GM21390 (cell line): Measurements from ENCODE around the gene GFPT2.

ENCODE experiments used
- ATAC-seq: cut with Tn5 transposase; IDR thresholded peaks from one replicate; pipeline ENCODE4 v1.9.1; 2021; ENCODE audit not compliant: unreplicated experiment

Gene GFPT2

DNA sequence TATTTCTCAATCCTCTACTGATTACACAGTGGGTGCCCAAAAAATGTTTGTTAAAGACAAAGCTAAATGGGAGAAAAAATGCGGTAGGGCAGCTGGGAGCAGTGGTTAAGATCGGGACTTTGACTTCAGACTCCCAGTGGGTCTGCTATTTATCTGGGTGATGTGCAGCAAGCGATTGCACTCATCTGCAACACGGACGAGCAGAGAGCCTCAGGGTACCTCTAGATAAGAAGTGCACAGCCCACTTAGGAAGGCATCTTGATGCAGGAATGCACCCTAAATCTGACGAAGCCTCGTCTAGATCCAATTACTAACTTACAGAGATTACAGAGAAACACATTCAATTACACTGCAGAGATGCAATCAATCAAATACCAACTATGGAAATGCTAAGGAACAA, 65.3 kb downstream of the GFPT2 start:
- no peak for ATAC-seq

DNA sequence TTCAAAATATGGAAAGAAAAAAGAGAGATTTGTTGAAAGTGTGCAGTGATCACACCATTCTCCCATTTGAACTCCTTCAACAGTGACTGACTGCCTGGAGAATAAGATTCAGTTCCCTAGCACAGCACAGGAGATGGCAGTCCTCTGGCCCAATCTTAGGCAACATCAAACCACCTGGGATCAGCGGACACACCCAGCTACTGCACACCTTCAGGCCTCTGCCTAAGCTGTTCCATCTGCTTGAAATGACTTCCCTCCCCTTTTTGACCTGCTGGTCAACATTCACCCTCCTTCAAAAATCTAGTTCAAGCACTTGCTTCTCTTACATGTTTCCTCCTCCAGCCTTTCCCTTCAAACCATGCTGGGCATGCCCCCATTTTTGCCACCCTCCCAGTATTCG, 65.7 kb downstream of the GFPT2 start:
- no peak for ATAC-seq

DNA sequence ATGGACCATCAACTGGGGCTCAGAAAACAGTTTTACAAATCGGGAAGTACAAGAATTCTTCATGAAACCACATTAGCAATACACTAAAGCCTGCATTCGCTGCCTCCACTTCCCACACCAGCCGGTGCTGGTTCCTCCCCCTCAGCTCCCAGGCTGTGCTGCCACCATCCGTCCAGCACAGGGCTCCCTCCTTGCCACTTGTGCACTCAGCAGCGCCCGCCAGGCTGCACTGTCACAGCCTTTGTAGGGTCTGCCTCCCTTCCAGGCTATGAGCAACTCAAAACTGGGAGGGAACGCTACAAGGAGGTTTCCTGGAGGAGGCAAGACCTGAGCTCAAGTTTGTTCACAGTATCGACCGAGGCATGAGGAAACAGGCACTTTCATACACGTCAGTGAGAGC, 69.0 kb downstream of the GFPT2 start:
- ATAC-seq: no peak

DNA sequence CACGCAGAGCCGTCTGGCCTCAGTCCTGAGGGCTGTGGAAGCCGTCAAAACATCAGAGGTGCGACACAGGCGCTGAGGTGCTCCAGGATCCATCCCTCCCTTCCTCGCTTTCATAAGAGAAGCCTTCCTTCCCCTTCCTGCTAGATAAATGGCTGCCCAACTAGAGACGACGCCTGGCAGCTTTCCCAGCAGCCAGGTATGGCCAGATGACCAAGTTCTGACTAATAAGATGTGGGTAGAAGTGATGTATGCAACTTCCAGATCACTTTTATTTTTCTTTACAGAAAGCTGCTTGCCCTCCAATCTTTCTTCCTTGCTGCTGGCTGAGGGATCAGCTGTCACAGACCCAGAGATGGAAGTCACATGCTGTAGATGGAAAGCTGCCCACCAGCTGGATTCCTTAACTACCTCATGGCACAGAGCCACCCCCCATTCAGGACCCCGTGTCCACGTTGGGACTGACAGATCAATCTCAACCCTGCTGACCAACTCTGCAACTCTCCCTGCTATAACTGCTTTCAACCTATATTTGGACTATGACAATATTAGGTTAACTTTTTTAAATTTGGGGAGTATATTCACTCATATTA, 70.0 kb downstream of the GFPT2 start:
- ATAC-seq: no peak

DNA sequence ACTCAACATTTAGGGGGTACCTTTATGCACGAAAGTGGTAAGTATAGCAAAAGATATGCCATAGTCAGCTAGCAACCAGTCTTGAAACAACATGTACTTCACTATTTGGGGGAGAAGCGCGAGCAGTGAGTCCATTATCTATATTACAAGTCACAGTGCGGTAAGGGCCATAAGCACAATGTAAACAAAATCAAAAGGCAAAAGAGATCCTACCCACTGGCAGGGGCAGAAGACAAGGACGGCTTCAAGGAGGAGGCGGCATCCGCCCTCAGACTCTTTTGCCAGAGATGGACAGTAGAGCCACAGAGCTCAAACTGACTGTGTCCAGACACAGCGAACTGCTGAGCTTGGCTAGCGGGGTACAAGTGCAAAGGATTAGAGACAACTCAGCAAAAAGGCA, 70.9 kb downstream of the GFPT2 start:
- no peak for ATAC-seq

DNA sequence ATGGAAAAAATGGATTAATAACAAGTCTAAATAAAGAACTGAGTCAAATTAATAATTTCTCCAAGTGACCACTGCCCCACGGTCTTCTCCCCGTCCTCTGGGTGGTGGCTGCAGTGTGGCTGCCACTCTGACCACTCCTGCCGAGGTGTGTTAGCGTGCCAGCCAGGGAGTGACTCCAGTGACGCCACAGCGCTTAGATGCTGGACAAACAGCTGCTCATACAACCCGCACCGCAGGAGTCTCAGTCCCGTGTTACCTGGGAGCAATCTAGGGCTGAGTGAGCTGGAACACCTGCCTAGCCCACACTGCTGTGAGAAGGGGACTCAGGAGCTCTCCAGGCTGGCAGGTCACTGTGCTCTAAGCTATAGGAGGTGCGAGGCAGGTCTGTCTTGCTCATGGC, 71.4 kb downstream of the GFPT2 start:
- ATAC-seq: no peak

DNA sequence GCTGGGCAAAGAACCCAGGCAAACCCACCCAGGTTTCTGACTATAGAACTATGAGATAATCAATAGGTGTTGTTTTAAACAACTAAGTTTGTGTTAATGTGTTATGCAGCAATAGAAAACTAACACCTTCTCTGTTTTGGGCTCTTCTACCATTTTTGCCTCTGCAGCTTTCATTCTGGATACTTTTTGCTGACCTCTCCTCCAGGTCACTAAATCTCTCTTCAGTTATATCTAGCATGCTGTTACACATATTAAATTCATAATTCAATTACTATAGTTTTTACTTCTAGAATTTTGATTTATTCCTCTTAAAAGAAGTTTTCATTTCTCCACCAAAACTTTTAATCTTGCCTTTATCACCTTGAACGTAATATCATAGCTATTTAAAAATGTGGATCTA, 78.4 kb downstream of the GFPT2 start:
- no peak for ATAC-seq

DNA sequence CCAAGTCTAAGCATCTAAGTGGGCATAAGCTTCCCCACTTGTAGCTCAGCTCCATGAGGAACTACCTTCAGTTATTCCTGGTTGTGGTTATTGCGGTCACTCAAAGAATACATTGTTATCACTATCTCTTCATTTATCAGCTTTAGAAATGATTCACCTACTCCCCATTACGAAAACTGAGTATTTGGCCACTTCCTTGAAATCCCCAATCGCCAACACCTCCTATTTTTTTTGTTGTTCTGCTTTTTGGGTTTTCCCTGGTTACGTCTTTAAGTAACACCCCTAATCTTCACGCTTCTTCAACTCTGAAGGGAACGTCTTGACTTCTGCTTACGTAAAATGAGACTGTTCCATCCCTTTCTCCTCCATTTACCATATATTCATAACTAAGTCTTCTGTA, 81.9 kb downstream of the GFPT2 start:
- ATAC-seq: no peak

DNA sequence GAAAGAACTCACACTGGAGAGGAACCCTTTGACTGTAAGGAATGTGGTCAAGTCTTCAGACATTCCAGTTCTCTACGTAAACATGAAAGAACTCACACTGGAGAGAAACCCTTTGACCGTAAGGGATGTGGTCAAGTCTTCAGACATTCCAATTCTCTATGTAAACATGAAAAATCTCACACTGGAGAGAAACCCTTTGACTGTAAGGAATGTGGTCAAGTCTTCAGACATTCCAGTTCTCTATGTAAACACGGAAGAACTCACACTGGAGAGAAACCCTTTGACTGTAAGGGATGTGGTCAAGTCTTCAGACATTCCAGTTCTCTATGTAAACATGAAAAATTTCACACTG, 93.9 kb downstream of the GFPT2 start:
- no peak for ATAC-seq

DNA sequence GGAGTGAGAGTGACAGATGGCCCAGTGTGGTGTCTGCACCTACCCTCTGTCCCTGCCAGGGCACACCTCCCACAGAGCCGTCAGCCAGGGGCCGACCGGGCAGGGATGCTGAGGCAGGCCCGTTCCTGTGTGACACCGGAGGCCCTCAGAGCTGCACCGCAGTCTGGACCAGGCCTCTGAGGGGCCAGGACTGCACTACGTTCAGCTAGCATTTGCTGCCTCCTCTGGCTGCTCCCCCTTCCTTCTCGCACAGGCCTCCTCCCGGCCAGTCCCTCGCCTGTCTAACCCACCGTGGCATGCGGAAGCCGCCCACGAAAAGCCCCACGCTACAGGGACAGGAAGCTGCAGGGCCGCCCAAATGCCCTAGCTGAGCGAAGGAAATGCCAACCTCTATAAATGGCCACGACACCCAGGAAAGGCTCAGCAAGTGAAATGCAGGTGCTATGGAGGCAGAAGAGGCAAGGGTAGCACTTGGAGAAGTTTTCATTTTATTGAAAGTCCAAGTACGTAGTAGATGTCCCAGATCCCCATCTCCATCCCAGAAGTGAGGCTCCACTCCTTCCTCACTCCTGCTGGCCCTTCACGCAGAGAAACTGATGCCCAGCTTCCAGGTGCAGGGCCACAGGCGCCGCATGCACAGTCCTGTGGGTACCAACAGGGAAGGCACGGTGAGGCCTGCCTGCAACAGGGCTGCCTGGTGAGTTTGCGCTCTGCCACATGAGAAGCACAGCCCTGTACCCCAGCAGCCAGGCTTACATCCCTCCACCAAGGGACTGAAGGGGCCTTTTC, 99.9 kb downstream of the GFPT2 start:
- no peak for ATAC-seq

DNA sequence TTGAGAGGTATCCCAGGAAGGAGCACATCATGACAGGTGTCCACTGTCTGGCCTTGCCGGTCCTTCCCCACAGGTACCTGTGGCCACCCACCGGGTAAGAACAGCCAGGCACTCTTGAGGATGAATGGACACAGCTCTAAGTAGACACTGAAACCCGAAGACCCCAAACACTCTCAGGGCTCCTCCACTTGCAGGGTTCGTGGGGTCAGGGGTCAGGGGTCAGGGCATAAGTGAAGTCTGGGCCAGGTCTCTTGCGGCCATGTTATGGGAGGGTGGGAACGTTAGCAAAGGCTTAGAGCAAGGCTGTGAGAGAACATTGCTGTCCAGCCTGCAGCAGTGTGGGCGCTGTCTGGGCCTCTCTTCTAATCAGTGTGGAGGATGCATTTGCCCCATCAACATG, 101.2 kb downstream of the GFPT2 start:
- ATAC-seq: no peak

DNA sequence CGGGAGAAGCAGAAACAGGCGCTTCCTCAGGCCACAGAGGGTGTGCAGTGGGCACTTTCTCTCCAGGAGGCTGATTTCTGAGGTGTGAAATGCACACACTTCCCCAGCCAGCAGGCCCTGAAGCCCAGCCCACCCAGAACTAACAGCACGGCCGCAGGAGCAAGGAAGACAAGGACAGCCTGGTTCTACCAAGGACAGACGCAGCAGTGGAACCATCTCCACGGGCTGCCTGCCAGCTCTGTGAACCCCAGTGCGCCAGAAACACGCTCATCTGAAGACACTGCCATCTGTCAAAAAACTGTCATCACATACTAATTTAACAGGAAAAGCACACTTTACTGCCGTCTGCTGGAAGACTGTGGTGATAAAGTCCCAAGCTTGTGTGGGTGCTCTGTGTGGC, 102.0 kb downstream of the GFPT2 start:
- ATAC-seq: no peak
